Osteocyte (in vitro differentiated cells): ENCODE measurements around the gene PRDM10. TPM values are rescaled to one million over a fixed set of nuclear protein-coding genes. Genes with fewer than 3 reads are reported as not detected.

Experiments used
- DNase-seq: peaks from one replicate; pipeline ENCODE4 v3.0.0; 2021; ENCODE audit warnings: mixed read lengths; ENCODE audit not compliant: unreplicated experiment; ENCODE audit errors: extremely low spot score
- H3K27ac Mint-ChIP-seq: one replicate; pipeline ENCODE4 v1.8.0; 2021; ENCODE audit warnings: mild to moderate bottlenecking, mixed read lengths; ENCODE audit not compliant: unreplicated experiment
- H3K27me3 Mint-ChIP-seq: one replicate; pipeline ENCODE4 v1.8.0; 2021; ENCODE audit warnings: mixed read lengths; ENCODE audit not compliant: unreplicated experiment
- H3K36me3 Mint-ChIP-seq: one replicate; pipeline ENCODE4 v1.8.0; 2021; ENCODE audit warnings: mixed read lengths; ENCODE audit not compliant: unreplicated experiment
- H3K4me1 Mint-ChIP-seq: one replicate; pipeline ENCODE4 v1.8.0; 2021; ENCODE audit warnings: mixed read lengths; ENCODE audit not compliant: unreplicated experiment
- H3K4me3 Mint-ChIP-seq: one replicate; pipeline ENCODE4 v1.8.0; 2021; ENCODE audit warnings: mild to moderate bottlenecking, moderate library complexity, mixed read lengths; ENCODE audit not compliant: unreplicated experiment
- H3K9me3 Mint-ChIP-seq: one replicate; pipeline ENCODE4 v1.8.0; 2021; ENCODE audit warnings: mixed read lengths; ENCODE audit not compliant: unreplicated experiment
- CTCF ChIP-seq: fragments of 200-600 bp; sonication (generic); IDR thresholded peaks from 2 replicates; pipeline ENCODE4 v1.5.0; 2021; ENCODE audit warnings: antibody characterized with exemption, mild to moderate bottlenecking, moderate library complexity
- total RNA-seq: library from RNA; stranded (reverse); gene quantifications from 2 replicates; pipeline ENCODE4 v1.2.1, GENCODE V29; 2021

Gene PRDM10
- total RNA-seq, 1 donor from 2014 or later = 15.3 TPM

GRCh38 chr11:129998905-129999304 lies 3.7 kb downstream of the PRDM10 start:
- no peak overlapping the region for H3K27ac Mint-ChIP-seq
- peaks cover 11% of the 10 kb centered on the region for H3K36me3 Mint-ChIP-seq
- DNase-seq = no peak
- no peak for TF ChIP-seq CTCF
- no peak overlapping the region for H3K4me3 Mint-ChIP-seq
- no peaks in the 10 kb centered on the region for H3K9me3 Mint-ChIP-seq
- H3K27me3 Mint-ChIP-seq = no peaks in the 10 kb centered on the region
- peaks cover 33% of the 10 kb centered on the region for H3K4me1 Mint-ChIP-seq

GRCh38 chr11:129998107-129998506 lies 4.5 kb downstream of the PRDM10 start:
- Mint-ChIP-seq H3K9me3 (no peaks in the 10 kb centered on the region), H3K4me3 (no peak overlapping the region), H3K36me3 (peaks cover 11% of the 10 kb centered on the region), H3K27me3 (no peaks in the 10 kb centered on the region), H3K4me1 (peaks cover 29% of the 10 kb centered on the region), H3K27ac (no peak overlapping the region)
- TF ChIP-seq CTCF = no peak
- no peak for DNase-seq

- no peak for TF ChIP-seq CTCF
These were observed 5.1 kb downstream of the PRDM10 start for GRCh38 chr11:129997513-129997912.

DNA sequence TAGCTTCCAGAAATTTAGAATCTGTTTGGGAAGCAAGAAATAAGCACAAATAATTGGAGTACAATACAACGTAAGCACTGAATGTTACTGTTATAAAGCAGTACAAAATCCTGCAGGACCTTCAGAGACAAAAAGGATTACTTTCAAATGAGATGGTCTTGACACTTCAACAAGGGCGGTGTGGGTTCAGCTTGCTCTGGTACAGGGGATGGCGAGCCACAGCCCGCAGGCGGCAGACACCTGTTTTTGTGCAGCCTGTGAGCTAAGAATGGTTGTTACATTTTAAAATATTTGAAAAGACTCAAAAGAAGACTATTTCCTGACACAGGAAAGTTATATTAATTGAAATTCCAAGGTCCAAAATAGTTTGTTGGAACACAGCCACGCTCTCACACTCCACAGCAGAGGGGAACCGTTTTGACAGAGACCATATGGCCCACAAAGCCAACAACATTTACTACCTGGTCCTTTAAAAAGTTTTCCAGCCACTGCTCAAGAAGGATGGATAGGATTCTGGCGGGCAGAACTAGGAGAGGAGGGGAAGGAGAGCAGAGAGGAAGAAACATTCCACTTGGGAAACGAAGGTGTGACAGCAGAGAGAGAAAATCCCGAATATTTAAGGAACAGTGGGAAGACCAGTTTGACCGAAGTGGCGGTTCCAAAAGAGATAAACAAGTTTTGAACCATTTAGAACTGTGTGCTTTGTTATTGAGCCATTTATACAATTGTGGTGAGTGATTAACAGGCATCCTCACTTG lies 6.3 kb downstream of the PRDM10 start:
- H3K4me1 Mint-ChIP-seq = peaks cover 27% of the 10 kb centered on the region
- H3K36me3 Mint-ChIP-seq = peaks cover 11% of the 10 kb centered on the region
- peak overlapping the region; percentile 8 for H3K27ac Mint-ChIP-seq
- H3K4me3 Mint-ChIP-seq = no peak overlapping the region
- no peak for DNase-seq
- no peak for TF ChIP-seq CTCF
- H3K9me3 Mint-ChIP-seq = no peaks in the 10 kb centered on the region
- no peaks in the 10 kb centered on the region for H3K27me3 Mint-ChIP-seq

More at GRCh38 chr11:129997513-129997912, 5.1 kb downstream of the PRDM10 start:
- Mint-ChIP-seq H3K9me3 (no peaks in the 10 kb centered on the region), H3K36me3 (peaks cover 11% of the 10 kb centered on the region), H3K4me1 (peaks cover 29% of the 10 kb centered on the region), H3K4me3 (no peak overlapping the region), H3K27ac (no peak overlapping the region), H3K27me3 (no peaks in the 10 kb centered on the region)
- DNase-seq = no peak

DNA sequence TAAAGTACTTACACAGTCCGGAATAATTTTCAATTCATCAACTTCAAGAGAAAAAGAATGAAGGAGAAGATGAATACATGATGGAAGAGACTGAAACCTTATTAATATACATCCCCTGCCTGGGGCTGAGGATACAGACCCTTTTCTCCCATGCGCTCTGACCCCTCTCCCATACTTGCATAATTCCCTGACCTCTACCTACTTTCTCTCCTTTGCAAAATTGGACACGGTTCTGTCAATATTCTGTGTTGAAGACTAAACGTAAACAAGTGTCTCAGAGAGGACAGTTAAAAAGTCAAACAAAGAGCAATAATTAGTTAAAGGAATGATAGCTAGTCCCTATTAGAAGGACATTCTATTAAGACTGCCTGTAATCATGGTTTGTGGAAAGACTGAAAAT lies 7.5 kb downstream of the PRDM10 start:
- Mint-ChIP-seq H3K36me3 (peaks cover 11% of the 10 kb centered on the region), H3K4me3 (no peak overlapping the region), H3K27me3 (no peaks in the 10 kb centered on the region), H3K4me1 (peaks cover 16% of the 10 kb centered on the region), H3K9me3 (no peaks in the 10 kb centered on the region), H3K27ac (no peak overlapping the region)
- no peak for TF ChIP-seq CTCF
- DNase-seq = no peak
